HEK293 (cell line): ENCODE measurements around the gene SNX5.

Experiments used
- CTCF ChIP-seq: fragments of 450-650 bp; formaldehyde crosslinking; IDR thresholded peaks from 2 replicates; pipeline ENCODE4 v1.5.1; 2016; ENCODE audit warnings: missing biosample characterization, missing genetic modification characterization
- ZBTB8A ChIP-seq: fragments of 450-650 bp; formaldehyde crosslinking; IDR thresholded peaks from 2 replicates; pipeline ENCODE4 v1.5.1; 2016; ENCODE audit warnings: missing biosample characterization, missing genetic modification characterization
- ZNF10 ChIP-seq: fragments of 450-650 bp; formaldehyde crosslinking; IDR thresholded peaks from 2 replicates; pipeline ENCODE4 v1.5.1; 2017; ENCODE audit warnings: missing biosample characterization, missing genetic modification characterization
- TF ChIP-seq, protein P1 (sequence below): fragments of 450-650 bp; formaldehyde crosslinking; IDR thresholded peaks from 2 replicates; pipeline ENCODE4 v1.5.1; 2017; ENCODE audit warnings: missing biosample characterization, missing genetic modification characterization

DNA sequence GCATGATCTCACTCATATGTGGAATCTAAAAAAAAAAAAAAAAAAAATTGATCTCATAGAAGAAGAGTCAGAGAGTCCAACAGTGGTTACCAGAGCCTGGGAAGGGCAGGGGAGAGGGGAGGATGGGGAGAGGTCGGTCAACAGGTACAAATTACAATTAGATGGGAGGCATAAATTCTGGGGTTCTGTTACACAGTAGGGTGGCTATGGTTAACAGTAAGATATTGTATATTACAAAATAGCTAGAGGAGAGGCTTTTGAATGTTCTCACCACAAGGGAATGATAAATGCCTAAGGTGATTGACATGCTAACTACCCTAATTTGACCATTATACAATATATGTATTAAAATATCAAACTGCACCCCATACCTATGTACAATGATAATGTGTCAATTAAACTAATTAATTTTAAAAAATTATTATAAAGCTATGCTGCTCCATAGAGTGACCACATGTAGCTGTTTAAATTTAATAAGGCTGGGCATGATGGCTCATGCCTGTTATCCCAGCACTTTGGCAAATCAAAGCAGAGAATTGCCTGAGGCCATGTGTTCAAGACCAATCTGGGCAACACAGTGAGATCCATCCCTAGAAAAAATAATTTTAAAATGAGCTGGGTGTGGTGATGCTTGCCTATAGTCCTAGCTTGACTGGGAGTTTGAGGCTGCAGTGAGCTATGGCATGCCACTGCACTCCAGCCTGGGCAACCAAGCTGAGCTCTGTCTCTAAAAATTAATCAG lies 70.9 kb downstream of the SNX5 start:
- TF ChIP-seq ZBTB8A (tag by site-specific recombination) = no peak
- TF ChIP-seq, protein P1, sequence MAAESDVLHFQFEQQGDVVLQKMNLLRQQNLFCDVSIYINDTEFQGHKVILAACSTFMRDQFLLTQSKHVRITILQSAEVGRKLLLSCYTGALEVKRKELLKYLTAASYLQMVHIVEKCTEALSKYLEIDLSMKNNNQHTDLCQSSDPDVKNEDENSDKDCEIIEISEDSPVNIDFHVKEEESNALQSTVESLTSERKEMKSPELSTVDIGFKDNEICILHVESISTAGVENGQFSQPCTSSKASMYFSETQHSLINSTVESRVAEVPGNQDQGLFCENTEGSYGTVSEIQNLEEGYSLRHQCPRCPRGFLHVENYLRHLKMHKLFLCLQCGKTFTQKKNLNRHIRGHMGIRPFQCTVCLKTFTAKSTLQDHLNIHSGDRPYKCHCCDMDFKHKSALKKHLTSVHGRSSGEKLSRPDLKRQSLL (tag by site-specific recombination) = no peak
- no peak for TF ChIP-seq CTCF (tag by site-specific recombination)
- TF ChIP-seq ZNF10 (tag by site-specific recombination) = no peak
